Vagina (tissue), 2 donors: ENCODE data around the gene CSF1R. TPM values are rescaled to one million over a fixed set of nuclear protein-coding genes. Genes with fewer than 3 reads are reported as not detected.
A peak's percentile ranks its signal among the peaks of the same experiment; 100 is the strongest.

Source experiments
- DNase-seq, 2 donors: peaks; one replicate each; pipeline ENCODE4 v3.0.0-alpha.2; 2017; ENCODE audit errors: extremely low spot score in 2 of 2
- H3K27ac ChIP-seq: fragments of 200-600 bp; sonication (generic); one replicate; pipeline ENCODE4 v1.5.1; 2019
- H3K27me3 ChIP-seq: fragments of 200-600 bp; sonication (generic); one replicate; pipeline ENCODE4 v1.5.1; 2019
- H3K36me3 ChIP-seq, 2 donors: fragments of 200-600 bp; sonication (generic); one replicate each; pipeline ENCODE4 v1.5.1; 2017 to 2019
- H3K4me1 ChIP-seq: fragments of 200-600 bp; sonication (generic); one replicate; pipeline ENCODE4 v1.5.1; 2019
- H3K4me3 ChIP-seq, 2 donors: fragments of 200-600 bp; sonication (generic); 1 replicate in 1 of 2; 2 replicates in 1 of 2; pipeline ENCODE4 v1.5.1; 2016 to 2019
- H3K9me3 ChIP-seq: fragments of 200-600 bp; sonication (generic); one replicate; pipeline ENCODE4 v1.5.1; 2019
- CTCF ChIP-seq, 3 experiments: fragments of 450-650 bp in 2 of 3; fragments of 200-600 bp in 1 of 3; sonication (generic) in 1 of 3; IDR thresholded peaks; one replicate each; pipeline ENCODE4 v1.5.1; 2017 to 2019; ENCODE audit warnings: antibody characterized with exemption in 3 of 3, mild to moderate bottlenecking in 2 of 3, moderate library complexity in 2 of 3
- POLR2A ChIP-seq, 2 donors: fragments of 450-650 bp; IDR thresholded peaks; one replicate each; pipeline ENCODE4 v1.6.1; 2017; ENCODE audit warnings: antibody characterized with exemption in 2 of 2, mild to moderate bottlenecking in 2 of 2, moderate library complexity in 2 of 2
- POLR2AphosphoS5 ChIP-seq, 2 donors: sonication (generic); formaldehyde crosslinking; IDR thresholded peaks; one replicate each; pipeline ENCODE4 v1.9.0; 2017; ENCODE audit warnings: antibody characterized with exemption in 2 of 2, mild to moderate bottlenecking in 2 of 2, low read depth in 1 of 2; ENCODE audit not compliant: insufficient read depth in 1 of 2
- intact Hi-C: fragments of 100-400 bp; cut with DNase I; formaldehyde crosslinking; loops from one replicate; pipeline ENCODE4 v1.15.1; 2023
- total RNA-seq: library from RNA; depleted of rRNA; stranded (reverse); fragments of >200 nt; gene quantifications from one replicate; pipeline ENCODE4 v1.2.3, GENCODE V29; 2016

CSF1R gene
- total RNA-seq, 1 donor from 2014 or later = 21.4 TPM

GRCh38 chr5:150080696-150081435 lies 5.5 kb downstream of the CSF1R start:
- H3K4me3 ChIP-seq = no peak overlapping the region
- DNase-seq = peak; percentile 65 to 82
- no peaks in the 10 kb centered on the region for H3K36me3 ChIP-seq
- H3K27me3 ChIP-seq = no peaks in the 10 kb centered on the region
- no peak overlapping the region for H3K27ac ChIP-seq
- TF ChIP-seq CTCF (IDR thresholded peaks at IDR 0.05) (no peak), POLR2AphosphoS5 (IDR thresholded peaks at IDR 0.05; ENCODE audit: insufficient read depth in 1 of 2, low read depth in 1 of 2) (no peak), POLR2A (IDR thresholded peaks at IDR 0.05) (no peak)
- intact Hi-C loops = no loop called here
- H3K9me3 ChIP-seq = no peaks in the 10 kb centered on the region
- H3K4me1 ChIP-seq = peaks cover 7% of the 10 kb centered on the region

- Histone ChIP-seq H3K4me1 (peaks cover 7% of the 10 kb centered on the region), H3K27ac (no peak overlapping the region), H3K4me3 (no peak overlapping the region), H3K36me3 (no peaks in the 10 kb centered on the region), H3K9me3 (no peaks in the 10 kb centered on the region), H3K27me3 (no peaks in the 10 kb centered on the region)
- intact Hi-C loops = no loop called here
- TF ChIP-seq POLR2AphosphoS5 (IDR thresholded peaks at IDR 0.05; ENCODE audit: insufficient read depth in 1 of 2, low read depth in 1 of 2) = no peak
- no peak for TF ChIP-seq POLR2A (IDR thresholded peaks at IDR 0.05)
- no peak for TF ChIP-seq CTCF (IDR thresholded peaks at IDR 0.05)
- peak in 1 of 2 donors; percentile 74 for DNase-seq
These were observed 6.4 kb downstream of the CSF1R start for GRCh38 chr5:150079909-150080461.

GRCh38 chr5:150078802-150079689 lies 7.3 kb downstream of the CSF1R start:
- Histone ChIP-seq H3K27me3 (no peaks in the 10 kb centered on the region), H3K9me3 (no peaks in the 10 kb centered on the region), H3K4me1 (peaks cover 7% of the 10 kb centered on the region), H3K4me3 (no peak overlapping the region), H3K36me3 (no peaks in the 10 kb centered on the region), H3K27ac (no peak overlapping the region)
- peak in 1 of 2 donors; percentile 69 for DNase-seq
- intact Hi-C loops = no loop called here
- TF ChIP-seq CTCF (IDR thresholded peaks at IDR 0.05) = no peak
- TF ChIP-seq POLR2AphosphoS5 (IDR thresholded peaks at IDR 0.05; ENCODE audit: insufficient read depth in 1 of 2, low read depth in 1 of 2) = no peak
- no peak for TF ChIP-seq POLR2A (IDR thresholded peaks at IDR 0.05)

GRCh38 chr5:150077996-150078801 lies 8.2 kb downstream of the CSF1R start:
- H3K4me3 ChIP-seq = no peak overlapping the region
- no peak for TF ChIP-seq POLR2A (IDR thresholded peaks at IDR 0.05)
- TF ChIP-seq POLR2AphosphoS5 (IDR thresholded peaks at IDR 0.05; ENCODE audit: insufficient read depth in 1 of 2, low read depth in 1 of 2) = no peak
- TF ChIP-seq CTCF (IDR thresholded peaks at IDR 0.05) = no peak
- intact Hi-C loops = no loop called here
- peak; percentile 52 to 81 for DNase-seq
- no peaks in the 10 kb centered on the region for H3K36me3 ChIP-seq
- no peaks in the 10 kb centered on the region for H3K9me3 ChIP-seq
- no peak overlapping the region for H3K27ac ChIP-seq
- H3K4me1 ChIP-seq = peaks cover 7% of the 10 kb centered on the region
- no peaks in the 10 kb centered on the region for H3K27me3 ChIP-seq
